Measurements from ENCODE around the gene SULT2B1.

Gene SULT2B1

GRCh38 chr19:48636859-48637448 lies 85.0 kb downstream of the SULT2B1 start, which contains the start of gene DBP:
DBP (minus strand) TSS chr19:48637379; CDS start chr19:48636994, 385 bp downstream.
- TF ChIP-seq CTCF (IDR thresholded peaks at IDR 0.05; ENCODE audit: borderline replicate concordance, control extremely low read depth, extremely low read depth, insufficient read depth, missing control alignments): no peak
- in situ Hi-C loops (cut with MboI; ENCODE audit: low sequenced_read_pairs, unreplicated experiment): no loop called here
- DNase-seq (ENCODE audit: low spot score): no peak

- no peak for TF ChIP-seq CTCF (IDR thresholded peaks at IDR 0.05; ENCODE audit: borderline replicate concordance, control extremely low read depth, extremely low read depth, insufficient read depth, missing control alignments)
- in situ Hi-C loops (cut with MboI; ENCODE audit: low sequenced_read_pairs, unreplicated experiment): no loop called here
- peak; percentile 95 for DNase-seq (ENCODE audit: low spot score)
These were observed 85.5 kb downstream of the SULT2B1 start for GRCh38 chr19:48637449-48637947.

DNA sequence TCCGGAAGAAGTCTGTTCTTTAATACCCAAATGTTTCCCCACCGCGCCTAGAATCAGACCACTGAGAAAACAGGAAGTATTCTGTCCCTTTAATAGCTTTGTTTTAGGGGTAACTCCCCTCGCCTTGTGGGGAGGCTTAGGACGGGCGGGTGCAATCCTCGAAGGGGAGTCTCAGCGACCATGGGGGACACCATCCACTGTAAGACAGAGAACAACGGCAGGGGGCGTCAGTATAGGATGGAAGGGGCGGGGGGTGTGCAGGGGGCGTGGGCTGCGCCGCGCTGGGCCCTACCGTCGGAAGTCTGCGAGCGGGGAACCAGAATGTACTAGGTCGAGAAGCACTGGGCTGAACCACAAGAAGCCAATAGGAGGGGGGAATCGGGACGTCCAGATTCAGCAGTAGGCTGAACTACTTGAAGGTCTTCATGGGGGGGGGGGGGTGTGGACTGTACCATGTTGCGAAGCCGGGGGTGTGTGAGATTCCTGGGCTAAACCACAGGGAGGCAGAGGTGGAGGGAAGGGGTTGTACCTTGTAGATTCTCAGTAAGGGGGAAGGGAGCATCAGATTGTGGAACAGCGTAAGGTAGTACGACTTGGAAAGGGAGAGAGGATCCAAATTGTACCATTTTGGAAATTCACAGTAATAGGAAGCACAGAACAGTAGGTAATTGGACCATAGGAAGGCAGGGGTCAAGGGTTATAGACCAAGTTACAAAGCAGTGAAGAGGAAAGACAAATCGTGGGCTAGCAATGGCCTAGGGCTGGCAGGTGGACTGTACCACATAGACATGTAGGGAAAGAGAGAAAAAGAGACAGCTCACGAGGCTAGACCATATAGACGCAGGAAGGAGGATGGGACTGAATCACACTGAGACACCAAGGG lies 86.2 kb downstream of the SULT2B1 start:
- in situ Hi-C loops (cut with MboI; ENCODE audit: low sequenced_read_pairs, unreplicated experiment): no loop called here

GRCh38 chr19:48638831-48639381 lies 86.9 kb downstream of the SULT2B1 start:
- DNase-seq (ENCODE audit: low spot score): no peak

More for the DNA sequence above, 86.2 kb downstream of the SULT2B1 start:
- peak; percentile 86 for DNase-seq (ENCODE audit: low spot score)
- TF ChIP-seq CTCF (IDR thresholded peaks at IDR 0.05; ENCODE audit: borderline replicate concordance, control extremely low read depth, extremely low read depth, insufficient read depth, missing control alignments): no peak

DNA sequence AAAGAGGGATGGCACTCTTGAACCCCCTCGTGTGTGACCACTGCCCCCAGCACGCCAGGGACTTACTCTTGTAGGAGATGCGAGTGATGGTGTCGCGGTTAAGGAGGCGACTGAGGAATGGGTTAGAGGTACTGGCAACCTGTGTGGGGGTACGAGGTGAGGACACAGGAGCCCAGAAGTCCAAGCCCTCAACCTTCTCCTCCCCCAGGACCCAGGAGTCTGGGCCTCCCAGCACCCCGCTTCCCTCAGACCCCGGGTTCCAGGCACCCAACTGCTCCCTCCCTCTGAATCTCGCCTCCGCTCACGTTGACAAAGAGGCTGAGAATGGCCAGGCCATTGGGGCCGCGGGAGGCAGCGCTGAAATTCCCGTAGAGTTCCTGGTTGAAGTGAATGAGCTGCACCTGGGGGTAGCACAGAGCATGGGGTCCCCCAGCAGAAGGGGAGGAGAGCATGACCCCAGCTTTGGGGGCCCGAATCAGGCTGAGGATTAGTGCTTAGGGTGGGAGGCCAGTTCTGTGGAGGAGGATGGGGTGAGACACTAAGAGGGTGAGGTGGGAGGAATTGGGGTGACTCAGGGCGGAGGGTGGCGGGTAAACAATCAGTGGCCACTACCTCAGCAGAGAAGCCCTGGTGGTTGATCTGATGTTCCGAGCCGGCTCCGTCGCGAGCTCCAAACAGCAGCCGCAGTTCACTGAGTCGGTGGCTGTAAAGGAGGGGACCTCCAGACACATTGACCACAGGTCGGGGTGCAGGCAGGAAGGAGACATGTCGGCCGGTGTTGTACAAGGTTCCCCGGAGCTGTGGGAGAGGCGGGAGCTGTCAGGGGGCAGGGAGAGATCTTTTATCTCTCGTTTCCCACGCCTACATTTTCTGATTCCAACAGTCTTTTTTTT lies 87.8 kb downstream of the SULT2B1 start:
- DNase-seq (ENCODE audit: low spot score): no peak
- in situ Hi-C loops (cut with MboI; ENCODE audit: low sequenced_read_pairs, unreplicated experiment): no loop called here
- TF ChIP-seq CTCF (IDR thresholded peaks at IDR 0.05; ENCODE audit: borderline replicate concordance, control extremely low read depth, extremely low read depth, insufficient read depth, missing control alignments): no peak

More at GRCh38 chr19:48638831-48639381, 86.9 kb downstream of the SULT2B1 start:
- no peak for TF ChIP-seq CTCF (IDR thresholded peaks at IDR 0.05; ENCODE audit: borderline replicate concordance, control extremely low read depth, extremely low read depth, insufficient read depth, missing control alignments)
- in situ Hi-C loops (cut with MboI; ENCODE audit: low sequenced_read_pairs, unreplicated experiment): no loop called here
